Tibial nerve (tissue), 4 donors: ENCODE measurements around the gene NTSR1.

Experiments
- EP300 ChIP-seq, 2 donors: sonication (generic); formaldehyde crosslinking; IDR thresholded peaks; one replicate each; pipeline ENCODE4 v1.6.1; 2017; ENCODE audit warnings: antibody characterized with exemption in 2 of 2, mild to moderate bottlenecking in 1 of 2
- TF ChIP-seq, protein P1 (sequence below), 5 experiments: fragments of 200-600 bp in 3 of 5; fragments of 450-650 bp in 2 of 5; sonication (generic) in 3 of 5; IDR thresholded peaks; one replicate each; pipeline ENCODE4 v1.5.1; 2016 to 2019; ENCODE audit warnings: antibody characterized with exemption in 5 of 5, mild to moderate bottlenecking in 3 of 5, moderate library complexity in 2 of 5

DNA sequence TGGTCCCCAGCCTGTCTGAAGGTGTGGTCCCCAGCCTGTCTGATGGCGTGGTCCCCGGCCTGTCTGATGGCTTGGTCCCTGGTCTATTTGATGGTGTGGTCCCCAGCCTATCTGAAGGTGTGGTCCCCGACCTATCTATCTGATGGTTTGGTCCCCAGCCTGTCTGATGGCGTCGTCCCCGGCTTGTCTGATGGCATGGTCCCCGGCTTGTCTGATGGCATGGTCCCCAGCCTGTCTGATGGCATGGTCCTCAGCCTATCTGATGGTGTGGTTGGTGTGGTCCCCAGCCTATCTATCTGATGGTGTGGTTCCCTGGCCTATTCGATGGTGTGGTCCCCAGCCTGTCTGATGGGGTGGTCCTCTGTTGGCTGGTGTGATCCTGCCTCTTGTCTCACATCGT is 69.4 kb downstream of the NTSR1 start:
- no peak for TF ChIP-seq EP300 (IDR thresholded peaks at IDR 0.05)
- TF ChIP-seq, protein P1, sequence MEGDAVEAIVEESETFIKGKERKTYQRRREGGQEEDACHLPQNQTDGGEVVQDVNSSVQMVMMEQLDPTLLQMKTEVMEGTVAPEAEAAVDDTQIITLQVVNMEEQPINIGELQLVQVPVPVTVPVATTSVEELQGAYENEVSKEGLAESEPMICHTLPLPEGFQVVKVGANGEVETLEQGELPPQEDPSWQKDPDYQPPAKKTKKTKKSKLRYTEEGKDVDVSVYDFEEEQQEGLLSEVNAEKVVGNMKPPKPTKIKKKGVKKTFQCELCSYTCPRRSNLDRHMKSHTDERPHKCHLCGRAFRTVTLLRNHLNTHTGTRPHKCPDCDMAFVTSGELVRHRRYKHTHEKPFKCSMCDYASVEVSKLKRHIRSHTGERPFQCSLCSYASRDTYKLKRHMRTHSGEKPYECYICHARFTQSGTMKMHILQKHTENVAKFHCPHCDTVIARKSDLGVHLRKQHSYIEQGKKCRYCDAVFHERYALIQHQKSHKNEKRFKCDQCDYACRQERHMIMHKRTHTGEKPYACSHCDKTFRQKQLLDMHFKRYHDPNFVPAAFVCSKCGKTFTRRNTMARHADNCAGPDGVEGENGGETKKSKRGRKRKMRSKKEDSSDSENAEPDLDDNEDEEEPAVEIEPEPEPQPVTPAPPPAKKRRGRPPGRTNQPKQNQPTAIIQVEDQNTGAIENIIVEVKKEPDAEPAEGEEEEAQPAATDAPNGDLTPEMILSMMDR (IDR thresholded peaks at IDR 0.05), result no peak
